Liver (tissue), 9 donors: ENCODE data around the gene MBP. TPM values are rescaled to one million over a fixed set of nuclear protein-coding genes. Genes with fewer than 3 reads are reported as not detected.
A peak's percentile ranks its signal among the peaks of the same experiment; 100 is the strongest.

Experiments used
- DNase-seq: peaks from one replicate; pipeline ENCODE4 v3.0.0-alpha.2; 2017; ENCODE audit warnings: low spot score
- H3K27ac ChIP-seq, 2 donors: one replicate each; pipeline ENCODE4 v1.7.0; 2013; ENCODE audit warnings: inconsistent platforms in 2 of 2, low read length in 2 of 2, control low read depth in 1 of 2, low read depth in 1 of 2, mild to moderate bottlenecking in 1 of 2
- H3K27me3 ChIP-seq, 4 donors: one replicate each; pipeline versions ENCODE4 v1.6.1 to v1.7.0; 2013; ENCODE audit warnings: low read length in 3 of 4, inconsistent platforms in 1 of 4, mild to moderate bottlenecking in 1 of 4, moderate library complexity in 1 of 4; ENCODE audit not compliant: control insufficient read depth in 4 of 4, insufficient read depth in 4 of 4
- H3K36me3 ChIP-seq, 4 donors: one replicate each; pipeline versions ENCODE4 v1.6.1 to v1.7.0; 2013; ENCODE audit warnings: low read length in 3 of 4, mild to moderate bottlenecking in 3 of 4, low read depth in 1 of 4, moderate library complexity in 1 of 4; ENCODE audit not compliant: control insufficient read depth in 4 of 4, insufficient read depth in 3 of 4
- H3K4me1 ChIP-seq, 4 donors: one replicate each; pipeline versions ENCODE4 v1.6.1 to v1.7.0; 2013; ENCODE audit warnings: low read length in 3 of 4, mild to moderate bottlenecking in 3 of 4, moderate library complexity in 1 of 4; ENCODE audit not compliant: control insufficient read depth in 4 of 4, insufficient read depth in 4 of 4
- H3K4me3 ChIP-seq, 3 donors: one replicate each; pipeline versions ENCODE4 v1.6.1 to v1.7.0; 2013; ENCODE audit warnings: low read length in 3 of 3, control low read depth in 1 of 3, low read depth in 1 of 3, mild to moderate bottlenecking in 1 of 3
- H3K9ac ChIP-seq, 2 donors: one replicate each; pipeline ENCODE4 v1.7.0; 2013; ENCODE audit warnings: low read length in 2 of 2, mild to moderate bottlenecking in 2 of 2, moderate library complexity in 2 of 2, control low read depth in 1 of 2, low read depth in 1 of 2
- H3K9me3 ChIP-seq, 4 donors: one replicate each; pipeline versions ENCODE4 v1.6.1 to v1.7.0; 2013; ENCODE audit warnings: low read length in 3 of 4; ENCODE audit not compliant: control insufficient read depth in 4 of 4
- CTCF ChIP-seq: fragments of 150-350 bp; IDR thresholded peaks from 2 replicates; pipeline ENCODE4 v1.5.1; 2017; ENCODE audit warnings: improper control_type of control experiment, low read depth, low read length; ENCODE audit not compliant: missing input control
- FOXA1 ChIP-seq: IDR thresholded peaks from 2 replicates; pipeline ENCODE4 v1.6.1; 2016; ENCODE audit warnings: antibody characterized with exemption
- FOXA2 ChIP-seq: IDR thresholded peaks from 2 replicates; pipeline ENCODE4 v1.6.1; 2016; ENCODE audit warnings: antibody characterized with exemption
- HNF4A ChIP-seq, 2 donors: conservative IDR thresholded peaks; 2 replicates each; pipeline ENCODE4 v1.6.1; 2016; ENCODE audit warnings: antibody characterized with exemption in 2 of 2, mild to moderate bottlenecking in 2 of 2
- HNF4G ChIP-seq: IDR thresholded peaks from 2 replicates; pipeline ENCODE4 v1.6.1; 2016; ENCODE audit warnings: antibody characterized with exemption
- MAX ChIP-seq: IDR thresholded peaks from 2 replicates; pipeline ENCODE4 v1.6.1; 2016; ENCODE audit warnings: antibody characterized with exemption
- NR2F2 ChIP-seq: IDR thresholded peaks from 2 replicates; pipeline ENCODE4 v1.6.1; 2016; ENCODE audit warnings: antibody characterized with exemption
- RAD21 ChIP-seq, 2 donors: IDR thresholded peaks; 2 replicates each; pipeline ENCODE4 v1.6.1; 2016; ENCODE audit warnings: antibody characterized with exemption in 2 of 2, mild to moderate bottlenecking in 2 of 2
- RXRA ChIP-seq, 2 donors: IDR thresholded peaks; 2 replicates each; pipeline ENCODE4 v1.6.1; 2017 to 2018; ENCODE audit warnings: antibody characterized with exemption in 2 of 2, mild to moderate bottlenecking in 1 of 2
- SP1 ChIP-seq: IDR thresholded peaks from 2 replicates; pipeline ENCODE4 v1.6.1; 2018; ENCODE audit warnings: antibody characterized with exemption, mild to moderate bottlenecking
- ZBTB33 ChIP-seq: IDR thresholded peaks from 2 replicates; pipeline ENCODE4 v1.6.1; 2016; ENCODE audit warnings: antibody characterized with exemption
- WGBS: extraction: QIAGEN DNeasy Blood & Tissue Kit; methylation state at CpG from one replicate; pipeline ENCODE4 v1.1.7; 2013; 5-methylcytosine and 5-hydroxymethylcytosine counted together
- polyA plus RNA-seq, 2 donors: library from polyadenylated mRNA; stranded (reverse) in 1 of 2; unstranded in 1 of 2; fragments of 200-250 nt in 1 of 2; fragments of >200 nt in 1 of 2; fragmentation: Nextera tagmentation in 1 of 2; extraction: Ambion mirVana in 1 of 2; gene quantifications; one replicate each; pipeline versions ENCODE4 v1.2.1 to v1.2.3, GENCODE V29; 2013 to 2015
- total RNA-seq, 2 donors: library from RNA; depleted of rRNA; stranded (reverse); fragments of >200 nt; gene quantifications; one replicate each; pipeline ENCODE4 v1.2.3, GENCODE V29; 2014
- TF ChIP-seq, protein P1 (sequence below): IDR thresholded peaks from 2 replicates; pipeline ENCODE4 v1.6.1; 2016; ENCODE audit warnings: antibody characterized with exemption, mild to moderate bottlenecking
- donor health status: healthy.
- donor health status: healthy.
- donor health status: healthy.
- donor health status: healthy.
- donor health status: healthy.

The MBP gene
- total and polyA plus RNA-seq, 4 donors = 9.7 to 23.3 (median 17.7) TPM

DNA sequence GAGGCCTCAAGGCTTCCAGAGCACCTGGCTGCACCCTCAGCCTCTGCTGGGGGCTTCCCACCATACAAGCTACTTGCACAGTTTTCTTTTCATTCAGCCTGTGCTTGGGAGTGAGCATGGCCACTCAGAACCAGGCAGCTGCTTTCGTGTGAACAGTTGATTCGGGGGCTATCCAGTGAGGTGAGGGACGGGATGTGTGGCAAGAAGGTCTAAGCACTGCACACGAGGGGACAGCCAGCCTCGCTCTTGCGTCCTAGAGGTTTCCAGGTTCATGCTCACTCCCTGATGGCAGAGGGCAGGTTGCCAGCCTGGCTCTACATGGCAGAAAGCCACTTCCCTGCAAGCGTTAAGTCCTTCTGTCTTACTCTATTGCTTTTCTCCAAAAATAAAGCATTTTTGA is 146.2 kb downstream of the MBP start:
- Histone ChIP-seq H3K9ac (no peak overlapping the region), H3K4me3 (no peak overlapping the region), H3K27me3 (no peaks in the 10 kb centered on the region), H3K36me3 (no peaks in the 10 kb centered on the region), H3K27ac (no peak overlapping the region), H3K9me3 (no peaks in the 10 kb centered on the region), H3K4me1 (peaks cover 3 to 24% (median 20%) of the 10 kb centered on the region in 4 donors)
- no peak for DNase-seq
- TF ChIP-seq HNF4G = no peak
- TF ChIP-seq CTCF = no peak
- no peak for TF ChIP-seq FOXA2
- WGBS = 78% methylated on average over 7 of the region's 7 CpGs

DNA sequence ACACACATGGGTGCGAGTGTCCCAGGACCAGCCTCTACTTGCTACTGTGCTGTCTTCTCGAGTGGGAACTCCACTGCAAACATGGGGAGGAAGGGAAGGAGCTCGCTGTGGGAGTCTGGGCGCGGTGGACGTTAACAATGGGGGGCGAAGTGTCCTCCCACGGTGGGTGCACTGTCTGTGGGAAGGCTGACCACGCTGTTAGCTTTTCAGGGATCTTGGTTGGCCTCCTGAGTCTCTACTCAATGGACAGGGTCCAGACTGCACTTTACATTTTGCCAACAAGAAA is 146.7 kb downstream of the MBP start:
- 96% methylated on average over 9 of the region's 9 CpGs for WGBS
- TF ChIP-seq ZBTB33 (no peak), HNF4A (conservative IDR thresholded peaks at IDR 0.05) (no peak), CTCF (no peak), RXRA (IDR thresholded peaks at IDR 0.05) (no peak), SP1 (no peak)
- Histone ChIP-seq H3K4me3 (no peak overlapping the region), H3K9ac (no peak overlapping the region), H3K4me1 (peaks cover 3 to 27% (median 22%) of the 10 kb centered on the region in 4 donors), H3K9me3 (no peaks in the 10 kb centered on the region), H3K36me3 (no peaks in the 10 kb centered on the region), H3K27me3 (no peaks in the 10 kb centered on the region), H3K27ac (no peak overlapping the region)
- no peak for DNase-seq

- no peaks in the 10 kb centered on the region for H3K27me3 ChIP-seq
- no peak for TF ChIP-seq RAD21 (IDR thresholded peaks at IDR 0.05)
- no peak for TF ChIP-seq SP1
- TF ChIP-seq, protein P1, sequence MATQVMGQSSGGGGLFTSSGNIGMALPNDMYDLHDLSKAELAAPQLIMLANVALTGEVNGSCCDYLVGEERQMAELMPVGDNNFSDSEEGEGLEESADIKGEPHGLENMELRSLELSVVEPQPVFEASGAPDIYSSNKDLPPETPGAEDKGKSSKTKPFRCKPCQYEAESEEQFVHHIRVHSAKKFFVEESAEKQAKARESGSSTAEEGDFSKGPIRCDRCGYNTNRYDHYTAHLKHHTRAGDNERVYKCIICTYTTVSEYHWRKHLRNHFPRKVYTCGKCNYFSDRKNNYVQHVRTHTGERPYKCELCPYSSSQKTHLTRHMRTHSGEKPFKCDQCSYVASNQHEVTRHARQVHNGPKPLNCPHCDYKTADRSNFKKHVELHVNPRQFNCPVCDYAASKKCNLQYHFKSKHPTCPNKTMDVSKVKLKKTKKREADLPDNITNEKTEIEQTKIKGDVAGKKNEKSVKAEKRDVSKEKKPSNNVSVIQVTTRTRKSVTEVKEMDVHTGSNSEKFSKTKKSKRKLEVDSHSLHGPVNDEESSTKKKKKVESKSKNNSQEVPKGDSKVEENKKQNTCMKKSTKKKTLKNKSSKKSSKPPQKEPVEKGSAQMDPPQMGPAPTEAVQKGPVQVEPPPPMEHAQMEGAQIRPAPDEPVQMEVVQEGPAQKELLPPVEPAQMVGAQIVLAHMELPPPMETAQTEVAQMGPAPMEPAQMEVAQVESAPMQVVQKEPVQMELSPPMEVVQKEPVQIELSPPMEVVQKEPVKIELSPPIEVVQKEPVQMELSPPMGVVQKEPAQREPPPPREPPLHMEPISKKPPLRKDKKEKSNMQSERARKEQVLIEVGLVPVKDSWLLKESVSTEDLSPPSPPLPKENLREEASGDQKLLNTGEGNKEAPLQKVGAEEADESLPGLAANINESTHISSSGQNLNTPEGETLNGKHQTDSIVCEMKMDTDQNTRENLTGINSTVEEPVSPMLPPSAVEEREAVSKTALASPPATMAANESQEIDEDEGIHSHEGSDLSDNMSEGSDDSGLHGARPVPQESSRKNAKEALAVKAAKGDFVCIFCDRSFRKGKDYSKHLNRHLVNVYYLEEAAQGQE = no peak
- no peak for TF ChIP-seq CTCF
- no peak for TF ChIP-seq HNF4A (conservative IDR thresholded peaks at IDR 0.05)
- TF ChIP-seq FOXA1 = no peak
- TF ChIP-seq MAX = no peak
- no peak for TF ChIP-seq NR2F2
- H3K9ac ChIP-seq = no peak overlapping the region
- H3K4me1 ChIP-seq = peaks cover 3 to 27% (median 22%) of the 10 kb centered on the region in 4 donors
- no peaks in the 10 kb centered on the region for H3K36me3 ChIP-seq
- DNase-seq = peak; percentile 29
- H3K27ac ChIP-seq = no peak overlapping the region
- no peaks in the 10 kb centered on the region for H3K9me3 ChIP-seq
- H3K4me3 ChIP-seq = no peak overlapping the region
- 95% methylated on average over 27 of the region's 27 CpGs for WGBS
These were observed 147.2 kb downstream of the MBP start for GRCh38 chr18:76985156-76985950.
